Measurements from ENCODE around the gene RAG1. TPM values are rescaled to one million over a fixed set of nuclear protein-coding genes. Genes with fewer than 3 reads are reported as not detected.

The RAG1 gene
- polyA plus RNA-seq, 3 donors = 0.69 TPM; not detected in 2

DNA sequence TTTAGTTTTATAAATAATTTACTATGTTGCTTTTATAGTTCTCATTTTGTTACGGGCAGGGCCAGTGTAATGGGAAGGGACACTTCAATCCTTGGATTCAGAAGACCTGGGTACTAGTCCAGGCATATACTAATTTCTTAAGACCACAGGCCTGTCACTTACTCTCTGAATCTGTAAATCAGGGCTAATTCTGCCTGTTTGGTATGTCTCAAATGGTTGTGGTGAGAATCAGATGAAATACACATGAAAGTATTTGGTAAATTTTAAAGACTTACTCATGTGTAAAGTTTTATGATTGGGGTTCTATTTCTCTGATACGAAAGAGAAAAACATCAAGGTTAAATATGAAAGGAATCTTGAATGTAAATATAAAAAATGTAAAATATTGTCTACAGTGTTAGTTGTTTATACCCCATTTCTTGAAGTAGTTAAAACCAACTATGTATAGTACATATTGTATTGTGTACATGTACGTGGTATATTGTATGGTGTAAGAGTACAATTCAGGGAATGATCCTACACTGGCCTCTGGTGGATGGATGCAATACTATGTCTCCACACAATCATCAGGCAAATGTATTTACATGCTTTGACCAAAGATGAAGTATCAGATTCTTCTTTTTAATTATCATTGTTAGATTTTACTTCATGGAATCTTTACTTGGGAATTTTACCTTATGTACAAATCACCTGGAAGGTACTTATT is 54.8 kb downstream of the RAG1 start:
- Mint-ChIP-seq H3K9me3 (no peaks in the 10 kb centered on the region), H3K27me3 (ENCODE audit: low read depth in 3 of 3) (no peaks in the 10 kb centered on the region), H3K36me3 (no peaks in the 10 kb centered on the region), H3K4me1 (peaks cover 24% of the 10 kb centered on the region), H3K27ac (no peak overlapping the region), H3K4me3 (no peak overlapping the region)
- intact Hi-C loops (cut with micrococcal nuclease) = no loop called here
- H3K4me2 ChIP-seq (replicated peaks; ENCODE audit: extremely low read depth, low read length, poor library complexity, severe bottlenecking) = no peak overlapping the region
- H3K36me3 ChIP-seq (replicated peaks in 1 of 2; ENCODE audit: control insufficient read depth in 1 of 2, insufficient read depth in 2 of 2, low read length in 2 of 2) = no peaks in the 10 kb centered on the region
- no peaks in the 10 kb centered on the region for H3K9me3 ChIP-seq (replicated peaks in 1 of 2; ENCODE audit: control insufficient read depth in 1 of 2, insufficient read depth in 1 of 2, low read length in 2 of 2)
- no peak overlapping the region for H2AFZ ChIP-seq (ENCODE audit: insufficient read depth, low read depth, low read length, poor library complexity, severe bottlenecking)
- peak; percentile 36 for TF ChIP-seq CTCF (IDR thresholded peaks at IDR 0.05)
- H3K27me3 ChIP-seq (ENCODE audit: control insufficient read depth in 2 of 2, insufficient read depth in 2 of 2, low read length in 2 of 2) = no peaks in the 10 kb centered on the region
- H4K20me1 ChIP-seq (ENCODE audit: insufficient read depth, low read length) = no peaks in the 10 kb centered on the region
- H3K4me1 ChIP-seq (ENCODE audit: control insufficient read depth in 1 of 2, insufficient read depth in 2 of 2, low read length in 2 of 2) = peaks cover 6 to 10% of the 10 kb centered on the region in 2 donors
- no CpG with 5 or more reads among the region's 3 CpGs for WGBS (ENCODE audit: insufficient coverage)
- peak in 2 of 3 donors; percentile 3 to 6 for DNase-seq
- no peak overlapping the region for H3K9ac ChIP-seq (ENCODE audit: insufficient read depth, low read length, poor library complexity, severe bottlenecking)
- H3K27ac ChIP-seq (ENCODE audit: low read depth in 1 of 2, low read length in 2 of 2) = no peak overlapping the region
- no peak overlapping the region for H3K4me3 ChIP-seq (replicated peaks in 1 of 3; ENCODE audit: low read depth in 2 of 3, low read length in 3 of 3)
- H3K79me2 ChIP-seq (ENCODE audit: insufficient read depth, low read length) = no peaks in the 10 kb centered on the region

GRCh38 chr11:36623494-36623893 is 55.7 kb downstream of the RAG1 start:
- H3K36me3 ChIP-seq (replicated peaks in 1 of 2; ENCODE audit: control insufficient read depth in 1 of 2, insufficient read depth in 2 of 2, low read length in 2 of 2) = no peaks in the 10 kb centered on the region
- no peaks in the 10 kb centered on the region for H3K9me3 ChIP-seq (replicated peaks in 1 of 2; ENCODE audit: control insufficient read depth in 1 of 2, insufficient read depth in 1 of 2, low read length in 2 of 2)
- H3K79me2 ChIP-seq (ENCODE audit: insufficient read depth, low read length) = no peaks in the 10 kb centered on the region
- no peak overlapping the region for H3K27ac ChIP-seq (ENCODE audit: low read depth in 1 of 2, low read length in 2 of 2)
- H3K4me1 ChIP-seq (ENCODE audit: control insufficient read depth in 1 of 2, insufficient read depth in 2 of 2, low read length in 2 of 2) = peaks cover 6 to 10% of the 10 kb centered on the region in 2 donors
- Mint-ChIP-seq H3K36me3 (no peaks in the 10 kb centered on the region), H3K9me3 (no peaks in the 10 kb centered on the region), H3K27me3 (ENCODE audit: low read depth in 3 of 3) (no peaks in the 10 kb centered on the region), H3K4me3 (no peak overlapping the region), H3K4me1 (peaks cover 24% of the 10 kb centered on the region), H3K27ac (no peak overlapping the region)
- H2AFZ ChIP-seq (ENCODE audit: insufficient read depth, low read depth, low read length, poor library complexity, severe bottlenecking) = no peak overlapping the region
- intact Hi-C loops (cut with micrococcal nuclease) = no loop called here
- H3K9ac ChIP-seq (ENCODE audit: insufficient read depth, low read length, poor library complexity, severe bottlenecking) = no peak overlapping the region
- H3K4me3 ChIP-seq (replicated peaks in 1 of 3; ENCODE audit: low read depth in 2 of 3, low read length in 3 of 3) = no peak overlapping the region
- no CpG with 5 or more reads among the region's 5 CpGs for WGBS (ENCODE audit: insufficient coverage)
- no peak overlapping the region for H3K4me2 ChIP-seq (replicated peaks; ENCODE audit: extremely low read depth, low read length, poor library complexity, severe bottlenecking)
- H4K20me1 ChIP-seq (ENCODE audit: insufficient read depth, low read length) = no peaks in the 10 kb centered on the region
- DNase-seq = no peak
- H3K27me3 ChIP-seq (ENCODE audit: control insufficient read depth in 2 of 2, insufficient read depth in 2 of 2, low read length in 2 of 2) = no peaks in the 10 kb centered on the region
- no peak for TF ChIP-seq CTCF (IDR thresholded peaks at IDR 0.05)

All from CD14-positive monocyte (primary cell).